Suprapubic skin (tissue), 4 donors: ENCODE data around the gene TMA7B. TPM values are rescaled to one million over a fixed set of nuclear protein-coding genes. Genes with fewer than 3 reads are reported as not detected.

Source experiments
- DNase-seq, 2 donors: peaks; one replicate each; pipeline ENCODE4 v3.0.0-alpha.2; 2019; ENCODE audit warnings: low spot score in 2 of 2
- H3K27ac ChIP-seq: fragments of 200-600 bp; sonication (generic); one replicate; pipeline ENCODE4 v1.5.1; 2019
- H3K27me3 ChIP-seq: fragments of 200-600 bp; sonication (generic); one replicate; pipeline ENCODE4 v1.5.1; 2019
- H3K36me3 ChIP-seq: fragments of 200-600 bp; sonication (generic); one replicate; pipeline ENCODE4 v1.5.1; 2019
- H3K4me1 ChIP-seq: fragments of 200-600 bp; sonication (generic); one replicate; pipeline ENCODE4 v1.5.1; 2019
- H3K4me3 ChIP-seq: fragments of 200-600 bp; sonication (generic); one replicate; pipeline ENCODE4 v1.5.1; 2019; ENCODE audit warnings: mild to moderate bottlenecking
- H3K9me3 ChIP-seq: fragments of 200-600 bp; sonication (generic); one replicate; pipeline ENCODE4 v1.5.1; 2019
- EP300 ChIP-seq: sonication (generic); formaldehyde crosslinking; IDR thresholded peaks from one replicate; pipeline ENCODE4 v1.6.1; 2017; ENCODE audit warnings: antibody characterized with exemption
- POLR2A ChIP-seq, 2 donors: fragments of 450-650 bp; IDR thresholded peaks; one replicate each; pipeline ENCODE4 v1.6.1; 2017; ENCODE audit warnings: antibody characterized with exemption in 2 of 2, mild to moderate bottlenecking in 2 of 2, moderate library complexity in 2 of 2
- POLR2AphosphoS5 ChIP-seq, 3 donors: sonication (generic); formaldehyde crosslinking; IDR thresholded peaks; one replicate each; pipeline ENCODE4 v1.6.1; 2017; ENCODE audit warnings: antibody characterized with exemption in 3 of 3
- WGBS: methylation state at CpG from one replicate; pipeline ENCODE4 v1.1.5; 2018; 5-methylcytosine and 5-hydroxymethylcytosine counted together
- total RNA-seq, 4 donors: library from RNA; depleted of rRNA; stranded (reverse); fragments of >200 nt; gene quantifications; one replicate each; pipeline ENCODE4 v1.1.0, GENCODE V29; 2016
- TF ChIP-seq, protein P1 (sequence below), 2 donors: fragments of 200-600 bp in 1 of 2; fragments of 450-650 bp in 1 of 2; sonication (generic) in 1 of 2; IDR thresholded peaks; one replicate each; pipeline ENCODE4 v1.5.1; 2016 to 2019; ENCODE audit warnings: antibody characterized with exemption in 2 of 2, mild to moderate bottlenecking in 1 of 2, moderate library complexity in 1 of 2

Gene TMA7B
- total RNA-seq, 4 donors from 2014 or later: 0.76 to 1.4 TPM; not detected in 2

- H3K4me3 ChIP-seq: no peak overlapping the region
- no peak overlapping the region for H3K27ac ChIP-seq
- H3K4me1 ChIP-seq: peaks cover 25% of the 10 kb centered on the region
- no peak for DNase-seq
- no peaks in the 10 kb centered on the region for H3K36me3 ChIP-seq
- 71% methylated on average over 10 of the region's 10 CpGs for WGBS
- TF ChIP-seq EP300 (no peak), POLR2A (IDR thresholded peaks at IDR 0.05) (no peak), POLR2AphosphoS5 (IDR thresholded peaks at IDR 0.05) (no peak)
- TF ChIP-seq, protein P1, sequence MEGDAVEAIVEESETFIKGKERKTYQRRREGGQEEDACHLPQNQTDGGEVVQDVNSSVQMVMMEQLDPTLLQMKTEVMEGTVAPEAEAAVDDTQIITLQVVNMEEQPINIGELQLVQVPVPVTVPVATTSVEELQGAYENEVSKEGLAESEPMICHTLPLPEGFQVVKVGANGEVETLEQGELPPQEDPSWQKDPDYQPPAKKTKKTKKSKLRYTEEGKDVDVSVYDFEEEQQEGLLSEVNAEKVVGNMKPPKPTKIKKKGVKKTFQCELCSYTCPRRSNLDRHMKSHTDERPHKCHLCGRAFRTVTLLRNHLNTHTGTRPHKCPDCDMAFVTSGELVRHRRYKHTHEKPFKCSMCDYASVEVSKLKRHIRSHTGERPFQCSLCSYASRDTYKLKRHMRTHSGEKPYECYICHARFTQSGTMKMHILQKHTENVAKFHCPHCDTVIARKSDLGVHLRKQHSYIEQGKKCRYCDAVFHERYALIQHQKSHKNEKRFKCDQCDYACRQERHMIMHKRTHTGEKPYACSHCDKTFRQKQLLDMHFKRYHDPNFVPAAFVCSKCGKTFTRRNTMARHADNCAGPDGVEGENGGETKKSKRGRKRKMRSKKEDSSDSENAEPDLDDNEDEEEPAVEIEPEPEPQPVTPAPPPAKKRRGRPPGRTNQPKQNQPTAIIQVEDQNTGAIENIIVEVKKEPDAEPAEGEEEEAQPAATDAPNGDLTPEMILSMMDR (IDR thresholded peaks at IDR 0.05): no peak
- peaks cover 21% of the 10 kb centered on the region for H3K27me3 ChIP-seq
- no peaks in the 10 kb centered on the region for H3K9me3 ChIP-seq
Measured at GRCh38 chr22:39988386-39989114, 28.4 kb downstream of the TMA7B start.

DNA sequence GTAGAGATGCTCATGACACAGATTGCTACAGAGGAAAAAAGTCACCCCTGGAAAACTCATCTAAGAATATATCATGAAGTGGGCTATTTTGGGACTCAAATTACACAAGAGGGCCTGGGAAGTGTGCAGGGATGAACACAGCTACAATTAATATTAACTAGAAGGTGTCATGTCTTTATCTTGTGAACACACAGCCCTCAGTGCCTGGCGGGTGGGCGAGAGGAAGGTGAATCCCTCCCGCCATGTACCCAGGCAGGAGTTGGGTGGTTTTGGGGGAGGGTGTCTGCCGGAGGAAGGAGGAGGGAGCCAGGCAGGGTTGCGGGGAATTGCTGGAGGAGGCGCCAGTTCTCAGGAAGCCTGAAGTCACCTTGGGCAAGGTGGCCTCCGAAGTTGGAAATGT lies 29.4 kb downstream of the TMA7B start:
- peaks cover 28% of the 10 kb centered on the region for H3K27me3 ChIP-seq

DNA sequence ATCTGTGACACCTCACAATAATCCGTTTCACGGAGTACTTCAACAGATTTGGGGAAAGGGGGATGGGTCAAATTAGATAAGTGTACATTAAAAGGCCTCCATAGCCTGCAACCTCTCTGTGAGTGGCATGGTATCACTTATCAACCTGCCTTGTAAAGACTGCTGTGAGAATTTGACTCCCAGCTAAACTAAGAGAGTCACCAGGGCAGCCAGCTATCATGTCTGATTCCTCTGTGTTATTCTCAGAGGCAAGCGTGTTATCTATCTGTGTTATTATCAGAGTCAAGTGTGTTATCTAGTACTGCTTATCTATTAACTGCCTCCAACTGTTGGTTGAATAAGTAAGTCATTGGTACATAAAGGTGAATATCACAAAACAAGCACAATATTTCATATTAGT lies 30.5 kb downstream of the TMA7B start:
- H3K27ac ChIP-seq: no peak overlapping the region

More for the DNA sequence above, 29.4 kb downstream of the TMA7B start:
- DNase-seq: no peak
- Histone ChIP-seq H3K27ac (no peak overlapping the region), H3K4me3 (no peak overlapping the region), H3K4me1 (peaks cover 26% of the 10 kb centered on the region), H3K36me3 (no peaks in the 10 kb centered on the region), H3K9me3 (no peaks in the 10 kb centered on the region)
- TF ChIP-seq EP300 (no peak), POLR2A (IDR thresholded peaks at IDR 0.05) (no peak), POLR2AphosphoS5 (IDR thresholded peaks at IDR 0.05) (no peak)
- TF ChIP-seq, protein P1 (IDR thresholded peaks at IDR 0.05): no peak
- 82% methylated on average over 7 of the region's 7 CpGs for WGBS

DNA sequence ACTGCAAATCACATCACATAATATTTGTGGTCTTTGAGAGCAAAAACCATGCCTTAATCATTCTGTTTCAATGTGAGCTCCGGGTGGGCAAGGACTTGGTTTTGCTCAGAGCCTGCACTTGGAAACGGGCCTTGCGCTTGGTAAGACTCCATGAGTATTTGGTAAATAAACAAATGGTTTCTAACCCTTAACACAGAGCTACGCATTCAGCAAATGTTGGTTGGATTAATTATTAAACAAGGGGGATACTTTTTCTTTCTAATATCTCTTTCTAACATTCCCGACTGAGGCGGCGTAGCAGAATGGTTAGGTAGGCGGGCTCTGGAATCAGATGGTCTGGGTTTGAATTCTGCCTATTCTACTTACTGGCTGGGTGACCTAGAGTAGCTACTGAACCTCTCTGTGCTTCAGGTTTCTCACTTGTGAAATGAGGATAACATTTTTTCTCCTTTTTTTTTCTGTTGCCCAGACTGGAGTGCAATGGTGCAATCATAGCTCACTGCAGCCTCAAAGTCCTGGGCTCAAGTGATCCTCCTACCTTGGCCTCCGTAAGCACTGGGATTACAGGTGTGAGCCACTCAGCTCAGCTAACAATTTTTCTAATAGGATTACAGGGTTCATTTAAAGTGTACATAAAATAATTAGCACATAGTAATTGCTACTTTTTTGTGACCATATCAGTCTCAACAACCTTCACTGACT lies 31.1 kb downstream of the TMA7B start:
- H3K9me3 ChIP-seq: no peaks in the 10 kb centered on the region
- TF ChIP-seq EP300 (no peak), POLR2A (IDR thresholded peaks at IDR 0.05) (no peak), POLR2AphosphoS5 (IDR thresholded peaks at IDR 0.05) (no peak)
- TF ChIP-seq, protein P1 (IDR thresholded peaks at IDR 0.05): no peak
- H3K27me3 ChIP-seq: peaks cover 32% of the 10 kb centered on the region
- no peak overlapping the region for H3K27ac ChIP-seq
- 92% methylated on average over 9 of the region's 9 CpGs for WGBS
- no peaks in the 10 kb centered on the region for H3K36me3 ChIP-seq
- no peak overlapping the region for H3K4me3 ChIP-seq
- no peak for DNase-seq
- H3K4me1 ChIP-seq: peaks cover 18% of the 10 kb centered on the region

More for the DNA sequence above, 30.5 kb downstream of the TMA7B start:
- no peak for DNase-seq
- WGBS: 88% methylated on average over 3 of the region's 3 CpGs
- Histone ChIP-seq H3K9me3 (no peaks in the 10 kb centered on the region), H3K4me3 (no peak overlapping the region), H3K36me3 (no peaks in the 10 kb centered on the region), H3K27me3 (peaks cover 28% of the 10 kb centered on the region), H3K4me1 (peaks cover 19% of the 10 kb centered on the region)
- no peak for TF ChIP-seq POLR2A (IDR thresholded peaks at IDR 0.05)
- no peak for TF ChIP-seq EP300
- no peak for TF ChIP-seq POLR2AphosphoS5 (IDR thresholded peaks at IDR 0.05)
- TF ChIP-seq, protein P1 (IDR thresholded peaks at IDR 0.05): no peak
